MM.1S (cell line): ENCODE data around the gene HDGFL3.

Experiments
- EZH2 ChIP-seq: fragments of 300-600 bp; sonication (generic); optimal IDR thresholded peaks from 2 replicates; pipeline ENCODE3; 2017; ENCODE audit warnings: low read depth, mild to moderate bottlenecking, antibody characterized with exemption, low read length, mixed read lengths
- EZH2phosphoT487 ChIP-seq: fragments of 300-600 bp; sonication (generic); IDR thresholded peaks from 2 replicates; pipeline ENCODE4 v1.6.1; 2018; ENCODE audit warnings: antibody characterized with exemption, low read length
- TF ChIP-seq, protein P1 (sequence below): fragments of 300-600 bp; sonication (generic); IDR thresholded peaks from 2 replicates; pipeline ENCODE4 v1.5.1; 2016; ENCODE audit warnings: antibody characterized with exemption, low read length, mixed read lengths

GRCh38 chr15:83113881-83114674 is 93.5 kb downstream of the HDGFL3 start:
- TF ChIP-seq, protein P1, sequence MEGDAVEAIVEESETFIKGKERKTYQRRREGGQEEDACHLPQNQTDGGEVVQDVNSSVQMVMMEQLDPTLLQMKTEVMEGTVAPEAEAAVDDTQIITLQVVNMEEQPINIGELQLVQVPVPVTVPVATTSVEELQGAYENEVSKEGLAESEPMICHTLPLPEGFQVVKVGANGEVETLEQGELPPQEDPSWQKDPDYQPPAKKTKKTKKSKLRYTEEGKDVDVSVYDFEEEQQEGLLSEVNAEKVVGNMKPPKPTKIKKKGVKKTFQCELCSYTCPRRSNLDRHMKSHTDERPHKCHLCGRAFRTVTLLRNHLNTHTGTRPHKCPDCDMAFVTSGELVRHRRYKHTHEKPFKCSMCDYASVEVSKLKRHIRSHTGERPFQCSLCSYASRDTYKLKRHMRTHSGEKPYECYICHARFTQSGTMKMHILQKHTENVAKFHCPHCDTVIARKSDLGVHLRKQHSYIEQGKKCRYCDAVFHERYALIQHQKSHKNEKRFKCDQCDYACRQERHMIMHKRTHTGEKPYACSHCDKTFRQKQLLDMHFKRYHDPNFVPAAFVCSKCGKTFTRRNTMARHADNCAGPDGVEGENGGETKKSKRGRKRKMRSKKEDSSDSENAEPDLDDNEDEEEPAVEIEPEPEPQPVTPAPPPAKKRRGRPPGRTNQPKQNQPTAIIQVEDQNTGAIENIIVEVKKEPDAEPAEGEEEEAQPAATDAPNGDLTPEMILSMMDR = no peak
- TF ChIP-seq EZH2 (no peak), EZH2phosphoT487 (no peak)
